Prostate gland (tissue), 2 donors: Measurements from ENCODE around the gene CFAP61. TPM values are rescaled to one million over a fixed set of nuclear protein-coding genes. Genes with fewer than 3 reads are reported as not detected.

ENCODE experiments used
- DNase-seq: peaks from one replicate; pipeline ENCODE4 v3.0.0-alpha.2; 2019; ENCODE audit warnings: low spot score
- H3K27ac ChIP-seq, 2 donors: fragments of 200-600 bp; sonication (generic); 2 replicates each; pipeline ENCODE4 v1.5.1; 2017 to 2019
- H3K27me3 ChIP-seq: fragments of 200-600 bp; sonication (generic); replicated peaks from 2 replicates; pipeline ENCODE4 v1.5.1; 2019; ENCODE audit not compliant: insufficient read depth
- H3K36me3 ChIP-seq, 2 donors: fragments of 200-600 bp; sonication (generic); 1 replicate in 1 of 2; 2 replicates in 1 of 2; pipeline versions ENCODE4 v1.5.1 to v1.8.1; 2017 to 2019
- H3K4me1 ChIP-seq: fragments of 200-600 bp; sonication (generic); replicated peaks from 2 replicates; pipeline ENCODE4 v1.5.1; 2019
- H3K4me3 ChIP-seq, 2 donors: fragments of 200-600 bp; sonication (generic); 2 replicates each; pipeline ENCODE4 v1.5.1; 2017 to 2019
- H3K9me3 ChIP-seq: fragments of 200-600 bp; sonication (generic); 2 replicates; pipeline ENCODE4 v1.5.1; 2017
- CTCF ChIP-seq, 4 experiments: fragments of 200-600 bp in 2 of 4; fragments of 450-650 bp in 2 of 4; sonication (generic) in 2 of 4; IDR thresholded peaks; 1 replicate in 3 of 4; 2 replicates in 1 of 4; pipeline ENCODE4 v1.5.1; 2016 to 2019; ENCODE audit warnings: antibody characterized with exemption in 4 of 4, mild to moderate bottlenecking in 2 of 4, moderate library complexity in 2 of 4
- POLR2A ChIP-seq: fragments of 450-650 bp; IDR thresholded peaks from one replicate; pipeline ENCODE4 v1.6.1; 2016; ENCODE audit warnings: antibody characterized with exemption, mild to moderate bottlenecking
- POLR2AphosphoS5 ChIP-seq: sonication (generic); formaldehyde crosslinking; IDR thresholded peaks from one replicate; pipeline ENCODE4 v1.6.1; 2017; ENCODE audit warnings: antibody characterized with exemption
- WGBS: methylation state at CpG from one replicate; pipeline ENCODE4 v1.1.5; 2018; 5-methylcytosine and 5-hydroxymethylcytosine counted together
- intact Hi-C: fragments of 100-400 bp; cut with DNase I; formaldehyde crosslinking; loops from one replicate; pipeline ENCODE4 v1.14.2; 2022
- total RNA-seq, 2 donors: library from RNA; depleted of rRNA; stranded (reverse); fragments of >200 nt; gene quantifications; one replicate each; pipeline ENCODE4 v1.1.0, GENCODE V29; 2016

Gene CFAP61
- total RNA-seq, 2 donors from 2014 or later, result 0.14 to 8.1 TPM

- no peak overlapping the region for H3K27ac ChIP-seq
- no peak for TF ChIP-seq CTCF (IDR thresholded peaks at IDR 0.05)
- TF ChIP-seq POLR2A, result no peak
- no peak for TF ChIP-seq POLR2AphosphoS5
- intact Hi-C loops, result no loop called here
- H3K4me3 ChIP-seq, result no peak overlapping the region
- no peaks in the 10 kb centered on the region for H3K9me3 ChIP-seq
- no peaks in the 10 kb centered on the region for H3K4me1 ChIP-seq
- no peak for DNase-seq
- H3K36me3 ChIP-seq, result no peaks in the 10 kb centered on the region
- no peaks in the 10 kb centered on the region for H3K27me3 ChIP-seq
- 81% methylated on average over 1 of the region's 1 CpG for WGBS
These were observed 208.8 kb downstream of the CFAP61 start for GRCh38 chr20:20261159-20261558.

- no peak for DNase-seq
- H3K4me1 ChIP-seq, result no peaks in the 10 kb centered on the region
- WGBS, result 75% methylated on average over 2 of the region's 2 CpGs
- no peak overlapping the region for H3K4me3 ChIP-seq
- intact Hi-C loops, result no loop called here
- no peak overlapping the region for H3K27ac ChIP-seq
- no peaks in the 10 kb centered on the region for H3K36me3 ChIP-seq
- no peaks in the 10 kb centered on the region for H3K9me3 ChIP-seq
- no peaks in the 10 kb centered on the region for H3K27me3 ChIP-seq
- TF ChIP-seq CTCF (IDR thresholded peaks at IDR 0.05) (no peak), POLR2AphosphoS5 (no peak), POLR2A (no peak)
These were observed 212.9 kb downstream of the CFAP61 start for GRCh38 chr20:20265210-20265609.

GRCh38 chr20:20266552-20266951, 214.2 kb downstream of the CFAP61 start:
- 87% methylated on average over 4 of the region's 4 CpGs for WGBS
- Histone ChIP-seq H3K36me3 (no peaks in the 10 kb centered on the region), H3K27me3 (no peaks in the 10 kb centered on the region), H3K9me3 (no peaks in the 10 kb centered on the region), H3K27ac (no peak overlapping the region), H3K4me3 (no peak overlapping the region), H3K4me1 (no peaks in the 10 kb centered on the region)
- DNase-seq, result no peak
- TF ChIP-seq POLR2AphosphoS5 (no peak), CTCF (IDR thresholded peaks at IDR 0.05) (no peak), POLR2A (no peak)
- intact Hi-C loops, result no loop called here

- TF ChIP-seq CTCF (IDR thresholded peaks at IDR 0.05) (no peak), POLR2A (no peak), POLR2AphosphoS5 (no peak)
- H3K4me3 ChIP-seq, result no peak overlapping the region
- intact Hi-C loops, result no loop called here
These were observed 215.5 kb downstream of the CFAP61 start for GRCh38 chr20:20267685-20268370.

GRCh38 chr20:20271271-20271670, 218.9 kb downstream of the CFAP61 start:
- H3K27me3 ChIP-seq, result no peaks in the 10 kb centered on the region
- intact Hi-C loops, result no loop called here
- no peak for DNase-seq

More at GRCh38 chr20:20267685-20268370, 215.5 kb downstream of the CFAP61 start:
- no peak overlapping the region for H3K27ac ChIP-seq
- WGBS, result 67% methylated on average over 13 of the region's 13 CpGs
- no peaks in the 10 kb centered on the region for H3K36me3 ChIP-seq
- H3K9me3 ChIP-seq, result no peaks in the 10 kb centered on the region
- DNase-seq, result no peak
- no peaks in the 10 kb centered on the region for H3K4me1 ChIP-seq
- no peaks in the 10 kb centered on the region for H3K27me3 ChIP-seq

More at GRCh38 chr20:20271271-20271670, 218.9 kb downstream of the CFAP61 start:
- H3K27ac ChIP-seq, result no peak overlapping the region
- no peaks in the 10 kb centered on the region for H3K9me3 ChIP-seq
- no peak overlapping the region for H3K4me3 ChIP-seq
- 81% methylated on average over 10 of the region's 10 CpGs for WGBS
- TF ChIP-seq POLR2AphosphoS5 (no peak), CTCF (IDR thresholded peaks at IDR 0.05) (no peak), POLR2A (no peak)
- no peaks in the 10 kb centered on the region for H3K36me3 ChIP-seq
- H3K4me1 ChIP-seq, result no peaks in the 10 kb centered on the region
